GM21390 (cell line): ENCODE results near the gene FHIT.

ENCODE experiments used
- ATAC-seq: cut with Tn5 transposase; IDR thresholded peaks from one replicate; pipeline ENCODE4 v1.9.1; 2021; ENCODE audit not compliant: unreplicated experiment

The FHIT gene

DNA sequence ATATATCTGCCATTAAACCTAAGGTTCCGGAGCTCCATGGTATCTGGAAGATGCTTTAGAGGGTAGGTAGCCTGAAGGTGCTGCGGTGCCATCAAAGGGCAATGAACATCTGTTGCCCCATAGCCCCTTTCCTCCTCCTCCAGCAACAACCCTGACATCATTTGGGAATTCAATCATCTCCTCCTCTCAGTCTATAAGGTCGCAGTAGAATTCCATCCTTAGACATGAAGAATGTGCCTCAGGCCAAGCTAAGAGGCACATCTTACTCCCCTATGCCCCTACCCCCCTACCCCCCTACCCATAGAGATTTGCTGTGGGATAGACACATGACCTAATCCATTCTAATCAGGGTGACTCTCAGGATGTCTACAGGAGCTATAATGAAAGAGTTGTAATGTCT, 1101.8 kb downstream of the FHIT start:
- no peak for ATAC-seq

- no peak for ATAC-seq
Measured at GRCh38 chr3:60147249-60147950, 1103.9 kb downstream of the FHIT start.

DNA sequence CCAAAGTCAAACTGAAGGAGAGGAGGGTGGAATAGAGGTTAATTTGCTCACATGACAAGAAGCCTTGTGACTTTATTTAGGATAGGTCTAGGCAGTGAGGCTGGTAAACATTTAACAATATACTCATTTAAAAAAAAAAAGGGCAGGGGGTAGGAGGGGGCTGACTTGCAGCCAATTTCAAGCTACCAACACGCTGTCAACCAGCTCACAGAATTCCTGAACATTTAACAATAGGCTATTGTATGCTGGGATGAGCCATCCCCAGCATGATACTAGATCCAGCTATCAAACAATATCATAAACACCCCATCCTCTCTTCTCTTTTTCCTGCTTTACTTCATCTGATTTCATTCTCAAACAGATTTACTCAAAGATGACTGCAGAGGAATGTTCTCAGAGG, 1105.1 kb downstream of the FHIT start:
- ATAC-seq, result no peak

DNA sequence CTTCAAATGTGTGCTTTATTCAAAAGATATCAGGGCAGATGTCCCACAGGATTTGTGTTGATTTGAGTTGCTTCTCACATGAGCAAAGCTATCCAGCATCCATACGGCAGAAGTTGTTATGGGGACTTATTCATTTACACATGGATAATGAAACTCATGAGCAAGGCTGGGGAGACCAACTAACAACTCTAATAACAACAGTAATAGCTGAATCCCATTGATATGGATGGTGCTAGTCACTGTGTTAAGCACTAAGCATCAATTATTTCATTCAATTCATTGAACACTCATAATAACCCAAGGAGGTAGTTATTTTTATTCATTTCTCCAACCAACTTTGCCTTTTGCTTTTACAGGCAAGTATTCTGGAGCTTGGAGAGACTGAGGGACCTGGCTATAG, 1107.2 kb downstream of the FHIT start:
- no peak for ATAC-seq

GRCh38 chr3:60142009-60142408, 1109.2 kb downstream of the FHIT start:
- no peak for ATAC-seq

DNA sequence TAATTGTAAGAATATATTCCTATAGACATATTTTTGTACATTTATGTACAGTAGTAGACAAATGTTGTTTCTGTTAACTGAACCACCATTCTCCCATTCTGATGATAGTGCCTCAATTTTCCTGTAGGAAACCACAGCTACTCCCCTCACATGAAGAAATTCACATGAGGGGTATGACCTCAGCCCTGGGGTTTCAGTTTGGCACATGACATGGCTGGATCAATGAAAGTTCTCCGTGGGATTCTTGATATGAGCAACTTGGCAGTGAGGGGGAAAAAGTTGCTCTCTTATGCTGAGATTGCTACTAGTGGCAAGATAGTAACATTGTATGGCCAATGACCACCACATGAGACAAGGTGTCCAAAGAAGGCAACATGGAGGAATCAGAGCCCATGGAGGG, 1111.1 kb downstream of the FHIT start:
- no peak for ATAC-seq

DNA sequence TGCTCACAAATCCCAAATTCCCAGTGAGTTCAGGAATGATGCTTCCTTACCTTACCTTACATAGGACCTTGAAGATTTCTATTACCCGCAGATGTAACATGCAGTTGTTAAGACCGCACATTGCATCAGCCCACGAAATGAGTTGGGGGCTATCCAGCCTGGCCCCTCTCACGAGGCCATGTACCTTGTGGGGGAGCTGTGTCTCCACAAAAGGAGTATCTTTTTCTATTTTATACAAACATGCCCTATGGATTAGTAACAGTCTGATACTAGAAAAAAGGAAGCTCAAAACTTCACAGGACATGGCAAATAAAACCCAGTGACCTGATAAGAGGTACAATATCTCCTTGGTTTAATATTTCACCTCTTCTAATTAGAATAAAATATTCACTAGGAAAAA, 1114.7 kb downstream of the FHIT start:
- ATAC-seq, result no peak

GRCh38 chr3:60135474-60135873, 1115.8 kb downstream of the FHIT start:
- ATAC-seq, result no peak

DNA sequence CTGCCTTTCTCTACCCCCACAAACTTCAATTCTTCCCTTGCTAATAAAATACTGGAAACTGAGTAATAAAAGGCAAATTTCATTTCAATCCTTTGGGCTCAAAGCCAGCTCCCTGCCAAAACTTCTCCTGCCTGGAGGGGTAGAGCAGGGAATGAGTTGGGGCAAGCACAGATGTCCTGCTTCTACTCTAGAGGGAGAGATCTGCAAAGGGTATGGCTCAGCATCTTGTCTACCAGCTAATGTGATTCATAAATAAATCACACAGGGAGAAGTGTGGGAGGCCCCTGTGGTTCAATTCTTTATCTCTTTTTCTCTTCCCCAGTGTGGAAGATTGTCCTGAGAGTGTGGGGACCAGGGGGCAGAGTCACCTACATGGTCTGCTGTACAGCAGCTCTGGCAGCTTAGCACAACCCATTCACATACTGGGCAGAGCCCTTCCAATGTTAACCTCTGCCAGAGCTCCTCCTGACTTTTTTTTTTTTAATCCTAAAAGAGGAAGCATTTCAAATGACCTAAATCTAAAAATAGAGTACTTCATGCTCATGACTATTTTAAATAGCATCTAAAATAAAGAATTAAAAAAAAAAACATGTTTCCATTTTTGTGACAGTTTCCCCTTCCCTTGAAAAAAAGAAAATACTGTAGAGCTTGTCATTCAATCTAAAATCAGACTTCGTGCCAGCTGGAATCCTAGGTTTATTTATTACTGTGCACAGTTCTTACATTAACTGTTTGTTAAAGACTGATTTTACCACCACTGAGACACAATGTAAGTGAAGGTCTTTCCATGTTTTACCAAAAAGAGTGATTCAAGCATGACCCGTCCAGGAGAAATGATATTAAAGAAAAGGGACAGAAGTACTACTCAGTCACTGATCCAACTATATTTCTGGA, 1117.7 kb downstream of the FHIT start:
- no peak for ATAC-seq

DNA sequence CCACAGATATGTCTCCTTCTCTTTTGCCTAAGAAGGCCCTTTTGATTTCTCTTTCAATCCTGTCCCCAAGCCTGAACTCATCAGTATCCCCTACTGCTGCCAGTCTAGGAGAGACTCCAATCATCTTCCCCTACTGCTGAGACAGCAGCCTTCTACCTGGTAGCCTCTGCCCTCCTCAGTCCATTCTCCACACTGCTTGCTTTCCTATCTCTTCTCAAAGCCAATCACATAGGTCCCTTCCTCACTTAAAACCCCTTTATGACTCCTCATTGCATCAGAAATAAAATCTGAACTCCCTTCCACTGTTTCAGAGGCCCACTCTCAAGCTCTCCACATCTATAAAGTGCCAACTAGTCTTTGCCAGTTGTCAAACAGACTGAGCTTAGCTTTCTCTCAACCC, 1119.6 kb downstream of the FHIT start:
- no peak for ATAC-seq

DNA sequence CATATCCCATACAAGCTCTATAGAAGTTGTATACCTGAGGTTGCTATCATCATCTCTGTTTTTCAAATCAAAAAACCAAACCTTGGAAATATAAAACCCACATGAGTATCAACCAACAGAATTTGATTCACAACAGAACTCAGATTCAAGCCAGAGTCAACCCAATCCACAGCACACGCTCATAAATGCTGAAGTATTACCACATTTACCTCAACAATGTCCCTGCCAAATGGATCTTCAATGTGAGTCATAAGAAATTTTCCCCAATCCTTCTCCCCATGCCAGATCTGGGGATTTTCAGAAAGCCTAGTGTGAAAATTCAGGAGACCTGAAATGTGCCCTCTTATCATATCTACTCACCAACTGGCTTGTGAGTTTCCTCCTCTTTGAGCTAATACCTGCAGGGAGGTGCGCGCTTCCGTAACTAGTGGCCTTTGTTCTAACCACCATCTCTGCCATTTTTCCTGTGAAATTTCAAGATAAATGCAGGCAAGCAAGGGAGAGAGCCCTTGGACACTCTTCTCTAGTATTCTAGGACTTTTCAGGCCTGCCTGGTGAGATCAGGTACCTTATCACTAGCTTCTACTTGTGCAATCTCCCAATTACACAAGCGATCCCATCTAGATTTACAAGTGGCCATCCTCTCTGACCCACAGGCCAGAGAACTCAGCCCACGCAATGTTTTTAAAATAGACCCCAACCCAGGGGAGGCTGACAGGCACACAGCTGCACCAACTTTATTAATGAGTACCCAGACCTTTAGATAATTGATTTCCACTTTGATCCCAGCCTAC, 1124.5 kb downstream of the FHIT start:
- ATAC-seq, result no peak

DNA sequence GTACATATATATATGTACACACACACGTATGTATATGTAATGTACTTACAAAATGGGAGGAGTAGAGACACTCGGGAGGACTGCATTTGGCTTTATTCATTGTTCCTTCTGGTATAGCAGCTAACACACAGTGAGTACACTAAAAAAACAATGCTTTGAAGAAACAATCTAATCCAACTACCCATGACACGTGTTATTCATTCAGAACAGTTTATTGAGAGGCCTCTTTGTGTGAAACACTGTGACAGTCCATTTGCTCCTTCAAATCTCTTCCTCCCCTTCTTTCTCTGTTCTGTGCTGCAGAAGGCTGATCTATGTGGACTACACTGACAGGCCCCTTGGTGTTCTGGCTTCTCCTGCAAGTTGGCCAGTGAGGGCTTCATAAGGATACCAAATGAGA, 1125.6 kb downstream of the FHIT start:
- ATAC-seq, result no peak

DNA sequence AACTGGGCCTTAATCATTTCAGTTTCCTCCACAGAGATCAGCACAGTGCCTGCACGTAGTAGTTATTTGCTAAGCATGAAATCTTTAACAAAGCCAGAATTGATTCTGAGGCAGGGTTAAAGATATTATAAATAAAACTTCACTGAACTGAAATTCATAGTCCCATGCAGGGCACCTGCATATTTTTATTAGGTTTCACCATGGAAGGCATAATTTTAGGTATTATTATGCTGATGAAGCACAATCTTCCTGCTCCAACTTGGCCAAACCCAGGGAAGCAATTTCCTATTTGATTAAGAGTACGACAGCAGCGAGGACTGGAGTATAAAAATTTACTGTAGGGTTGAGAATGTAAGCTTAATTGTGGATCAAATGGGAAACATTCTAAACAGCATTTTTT, 1131.0 kb downstream of the FHIT start:
- no peak for ATAC-seq

GRCh38 chr3:60114191-60114590, 1137.1 kb downstream of the FHIT start:
- no peak for ATAC-seq

GRCh38 chr3:60107275-60107674, 1144.0 kb downstream of the FHIT start:
- no peak for ATAC-seq

DNA sequence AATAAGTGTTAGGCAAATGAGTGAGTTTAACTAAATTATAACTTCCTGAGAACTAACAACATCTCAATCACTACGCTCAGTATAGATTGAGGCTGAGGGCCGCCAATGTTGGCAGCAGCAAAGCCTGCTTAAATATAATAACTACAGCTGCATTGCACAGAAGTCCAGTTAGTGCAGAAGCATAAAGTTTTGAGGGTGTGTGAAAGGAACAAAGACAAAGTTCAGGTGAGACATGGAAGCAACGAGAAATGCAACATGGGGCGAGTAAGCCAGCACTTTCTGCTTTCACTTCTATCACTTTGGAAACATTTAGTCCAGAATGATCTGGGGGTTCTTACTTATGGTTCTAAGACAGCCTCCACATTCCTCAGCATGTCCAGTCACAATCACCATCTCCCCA, 1149.1 kb downstream of the FHIT start:
- no peak for ATAC-seq

GRCh38 chr3:60101621-60102020, 1149.6 kb downstream of the FHIT start:
- ATAC-seq, result no peak

DNA sequence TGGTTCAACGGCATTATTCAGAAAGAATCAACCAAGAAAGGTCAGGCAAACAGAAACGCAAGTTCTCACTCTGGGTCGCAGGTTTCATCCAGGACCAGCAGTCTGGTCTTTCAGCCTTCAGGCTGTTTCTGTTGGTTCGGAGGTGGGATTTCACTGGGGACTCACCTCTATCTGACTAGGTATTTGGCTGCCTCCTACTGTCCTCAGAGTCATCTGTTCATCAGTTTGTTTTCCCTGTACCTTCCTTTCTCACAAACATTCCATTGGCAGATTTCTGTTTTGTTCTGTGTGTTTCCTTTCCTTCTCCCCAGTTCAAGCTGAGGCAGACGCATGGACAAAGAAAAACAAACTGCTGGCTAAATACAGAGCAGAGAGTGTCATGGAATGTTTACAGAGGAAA, 1154.8 kb downstream of the FHIT start:
- no peak for ATAC-seq

DNA sequence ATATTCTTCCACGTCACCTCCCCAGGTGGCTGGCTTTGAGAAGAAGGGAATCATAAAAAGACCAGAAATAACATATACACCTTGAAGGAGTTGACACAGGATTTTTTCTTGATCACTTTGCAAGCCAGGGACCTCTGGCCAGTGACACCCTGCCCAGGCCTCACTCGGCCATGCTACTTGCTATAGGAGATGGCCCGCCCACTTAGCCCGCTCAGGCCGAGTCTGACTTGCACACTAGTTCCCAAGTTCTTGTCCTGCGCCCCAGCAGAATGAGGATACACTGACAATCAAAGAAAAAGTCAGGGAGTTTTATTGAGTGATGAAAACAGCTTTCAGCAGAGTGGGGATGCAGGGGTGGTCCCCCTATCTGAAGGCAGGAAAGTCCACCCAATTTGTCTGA, 1155.3 kb downstream of the FHIT start:
- no peak for ATAC-seq

- ATAC-seq, result no peak
Measured at GRCh38 chr3:60095516-60095915, 1155.7 kb downstream of the FHIT start.

DNA sequence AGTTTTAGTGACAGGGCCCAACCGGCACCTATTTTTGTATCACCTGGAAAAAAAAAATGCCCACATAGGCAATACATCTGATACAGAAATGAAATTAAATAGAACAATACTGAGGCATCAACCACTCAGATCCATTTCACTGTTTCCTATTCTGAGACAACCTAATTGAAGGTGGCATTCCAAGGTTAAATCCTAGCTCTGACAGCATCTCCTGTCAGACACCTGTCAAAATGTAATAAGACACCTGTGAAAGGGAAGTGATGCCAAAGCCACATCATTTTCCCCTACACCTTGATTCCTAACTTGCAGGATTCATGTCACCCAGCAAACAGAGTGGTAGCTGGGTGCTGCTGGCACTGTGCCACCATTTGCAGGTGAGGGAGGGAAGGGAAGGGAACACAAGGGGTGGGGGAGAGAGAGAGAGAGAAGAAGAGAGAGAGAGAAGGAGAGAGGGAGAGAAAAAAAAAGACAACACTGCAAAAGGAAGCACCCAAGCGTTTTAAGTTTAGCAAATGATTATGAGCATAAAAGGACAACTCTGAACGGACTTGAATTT, 1156.8 kb downstream of the FHIT start:
- ATAC-seq, result no peak
